Suprapubic skin (tissue), 3 donors: ENCODE data around the gene ZSWIM6.

Experiments
- POLR2AphosphoS5 ChIP-seq, 3 donors: sonication (generic); formaldehyde crosslinking; IDR thresholded peaks; one replicate each; pipeline ENCODE4 v1.6.1; 2017; ENCODE audit warnings: antibody characterized with exemption in 3 of 3
- TF ChIP-seq, protein P1 (sequence below), 2 donors: fragments of 200-600 bp in 1 of 2; fragments of 450-650 bp in 1 of 2; sonication (generic) in 1 of 2; IDR thresholded peaks; one replicate each; pipeline ENCODE4 v1.5.1; 2016 to 2019; ENCODE audit warnings: antibody characterized with exemption in 2 of 2, mild to moderate bottlenecking in 1 of 2, moderate library complexity in 1 of 2

- TF ChIP-seq, protein P1, sequence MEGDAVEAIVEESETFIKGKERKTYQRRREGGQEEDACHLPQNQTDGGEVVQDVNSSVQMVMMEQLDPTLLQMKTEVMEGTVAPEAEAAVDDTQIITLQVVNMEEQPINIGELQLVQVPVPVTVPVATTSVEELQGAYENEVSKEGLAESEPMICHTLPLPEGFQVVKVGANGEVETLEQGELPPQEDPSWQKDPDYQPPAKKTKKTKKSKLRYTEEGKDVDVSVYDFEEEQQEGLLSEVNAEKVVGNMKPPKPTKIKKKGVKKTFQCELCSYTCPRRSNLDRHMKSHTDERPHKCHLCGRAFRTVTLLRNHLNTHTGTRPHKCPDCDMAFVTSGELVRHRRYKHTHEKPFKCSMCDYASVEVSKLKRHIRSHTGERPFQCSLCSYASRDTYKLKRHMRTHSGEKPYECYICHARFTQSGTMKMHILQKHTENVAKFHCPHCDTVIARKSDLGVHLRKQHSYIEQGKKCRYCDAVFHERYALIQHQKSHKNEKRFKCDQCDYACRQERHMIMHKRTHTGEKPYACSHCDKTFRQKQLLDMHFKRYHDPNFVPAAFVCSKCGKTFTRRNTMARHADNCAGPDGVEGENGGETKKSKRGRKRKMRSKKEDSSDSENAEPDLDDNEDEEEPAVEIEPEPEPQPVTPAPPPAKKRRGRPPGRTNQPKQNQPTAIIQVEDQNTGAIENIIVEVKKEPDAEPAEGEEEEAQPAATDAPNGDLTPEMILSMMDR (IDR thresholded peaks at IDR 0.05) = no peak
- TF ChIP-seq POLR2AphosphoS5 (IDR thresholded peaks at IDR 0.05) = no peak
Measured at GRCh38 chr5:61582205-61582820, 250.3 kb downstream of the ZSWIM6 start.
